Measurements from ENCODE around the gene SMG6.

DNA sequence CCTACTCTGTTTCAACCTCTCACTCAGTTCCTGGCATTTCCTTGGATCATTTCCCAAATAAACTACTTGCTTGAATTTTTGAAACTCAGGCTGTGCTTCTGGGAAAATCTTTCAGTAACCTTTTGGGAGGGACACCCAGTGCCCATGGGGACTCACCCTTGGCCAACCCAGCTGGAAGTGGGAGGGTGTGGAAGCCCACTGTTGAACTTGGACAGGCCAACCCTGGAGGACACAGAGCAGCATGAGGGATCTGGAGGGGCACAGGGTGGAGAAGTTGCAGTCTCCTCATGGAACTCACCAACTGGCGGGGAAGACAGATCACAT lies 289.6 kb downstream of the SMG6 start:
- TF ChIP-seq, protein P1, sequence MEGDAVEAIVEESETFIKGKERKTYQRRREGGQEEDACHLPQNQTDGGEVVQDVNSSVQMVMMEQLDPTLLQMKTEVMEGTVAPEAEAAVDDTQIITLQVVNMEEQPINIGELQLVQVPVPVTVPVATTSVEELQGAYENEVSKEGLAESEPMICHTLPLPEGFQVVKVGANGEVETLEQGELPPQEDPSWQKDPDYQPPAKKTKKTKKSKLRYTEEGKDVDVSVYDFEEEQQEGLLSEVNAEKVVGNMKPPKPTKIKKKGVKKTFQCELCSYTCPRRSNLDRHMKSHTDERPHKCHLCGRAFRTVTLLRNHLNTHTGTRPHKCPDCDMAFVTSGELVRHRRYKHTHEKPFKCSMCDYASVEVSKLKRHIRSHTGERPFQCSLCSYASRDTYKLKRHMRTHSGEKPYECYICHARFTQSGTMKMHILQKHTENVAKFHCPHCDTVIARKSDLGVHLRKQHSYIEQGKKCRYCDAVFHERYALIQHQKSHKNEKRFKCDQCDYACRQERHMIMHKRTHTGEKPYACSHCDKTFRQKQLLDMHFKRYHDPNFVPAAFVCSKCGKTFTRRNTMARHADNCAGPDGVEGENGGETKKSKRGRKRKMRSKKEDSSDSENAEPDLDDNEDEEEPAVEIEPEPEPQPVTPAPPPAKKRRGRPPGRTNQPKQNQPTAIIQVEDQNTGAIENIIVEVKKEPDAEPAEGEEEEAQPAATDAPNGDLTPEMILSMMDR (IDR thresholded peaks at IDR 0.05) = no peak
- TF ChIP-seq EZH2 (IDR thresholded peaks at IDR 0.05; ENCODE audit: borderline replicate concordance, insufficient read depth, low read depth, low read length, poor library complexity, severe bottlenecking) = no peak

All from B cell (primary cell).